ENCODE measurements around the gene PKD2L1.
"Not testable (repeated sequence)": the region's sequence is repeated elsewhere in the genome, so short reads cannot be mapped to it uniquely, and the experiment has no call there.

PKD2L1 gene

GRCh38 chr10:100286051-100287033 is 43.7 kb downstream of the PKD2L1 start, which contains the start of gene BLOC1S2:
TSS of gene BLOC1S2 (minus strand) at chr10:100286680. CDS start at chr10:100286659, 21 bp downstream.
- no peaks in the 10 kb centered on the region for H3K27me3 ChIP-seq (ENCODE audit: control insufficient read depth in 2 of 2, insufficient read depth in 2 of 2, low read length in 2 of 2)
- H3K4me1 ChIP-seq (ENCODE audit: control insufficient read depth in 2 of 2, insufficient read depth in 2 of 2, low read length in 2 of 2), result peaks cover 7 to 13% of the 10 kb centered on the region in 2 donors

GRCh38 chr10:100285326-100285725 is 44.7 kb downstream of the PKD2L1 start:
- H3K27ac ChIP-seq (ENCODE audit: low read depth in 2 of 2, low read length in 2 of 2); H3K9me3 ChIP-seq (ENCODE audit: control insufficient read depth in 2 of 2, low read length in 2 of 2); H3K27me3 ChIP-seq (ENCODE audit: control insufficient read depth in 2 of 2, insufficient read depth in 2 of 2, low read length in 2 of 2); H3K36me3 ChIP-seq (ENCODE audit: control insufficient read depth in 2 of 2, insufficient read depth in 2 of 2, low read length in 2 of 2): not testable (repeated sequence)
- Histone ChIP-seq H3K4me1 (ENCODE audit: control insufficient read depth in 2 of 2, insufficient read depth in 2 of 2, low read length in 2 of 2) (peaks cover 7 to 13% of the 10 kb centered on the region in 2 donors), H3K4me3 (ENCODE audit: low read length in 2 of 2) (peak overlapping the region; percentile 92 to 96), H3K9ac (ENCODE audit: low read depth in 1 of 2, low read length in 2 of 2) (peak overlapping the region in 1 of 2 donors; percentile 88)

More at GRCh38 chr10:100286051-100287033, 43.7 kb downstream of the PKD2L1 start, which contains the start of gene BLOC1S2:
- no peaks in the 10 kb centered on the region for H3K9me3 ChIP-seq (ENCODE audit: control insufficient read depth in 2 of 2, low read length in 2 of 2)
- peak within 1 kb of the TSS; percentile 88 to 96 for H3K9ac ChIP-seq (ENCODE audit: low read depth in 1 of 2, low read length in 2 of 2)
- peak within 1 kb of the TSS; percentile 73 to 90 for H3K27ac ChIP-seq (ENCODE audit: low read depth in 2 of 2, low read length in 2 of 2)
- peaks cover 0 to 3% of the 10 kb centered on the region in 2 donors for H3K36me3 ChIP-seq (ENCODE audit: control insufficient read depth in 2 of 2, insufficient read depth in 2 of 2, low read length in 2 of 2)
- H3K4me3 ChIP-seq (ENCODE audit: low read length in 2 of 2), result peak within 1 kb of the TSS; percentile 92 to 96

- peaks cover 6 to 20% of the 10 kb centered on the region in 2 donors for H3K36me3 ChIP-seq (ENCODE audit: control insufficient read depth in 2 of 2, insufficient read depth in 2 of 2, low read length in 2 of 2)
- H3K9me3 ChIP-seq (ENCODE audit: control insufficient read depth in 2 of 2, low read length in 2 of 2), result no peaks in the 10 kb centered on the region
- no peak overlapping the region for H3K4me3 ChIP-seq (ENCODE audit: low read length in 2 of 2)
- peaks cover 7 to 13% of the 10 kb centered on the region in 2 donors for H3K4me1 ChIP-seq (ENCODE audit: control insufficient read depth in 2 of 2, insufficient read depth in 2 of 2, low read length in 2 of 2)
- H3K27me3 ChIP-seq (ENCODE audit: control insufficient read depth in 2 of 2, insufficient read depth in 2 of 2, low read length in 2 of 2), result no peaks in the 10 kb centered on the region
- no peak overlapping the region for H3K9ac ChIP-seq (ENCODE audit: low read depth in 1 of 2, low read length in 2 of 2)
- H3K27ac ChIP-seq (ENCODE audit: low read depth in 2 of 2, low read length in 2 of 2), result no peak overlapping the region
Observed at GRCh38 chr10:100282907-100283306, 47.1 kb downstream of the PKD2L1 start.

DNA sequence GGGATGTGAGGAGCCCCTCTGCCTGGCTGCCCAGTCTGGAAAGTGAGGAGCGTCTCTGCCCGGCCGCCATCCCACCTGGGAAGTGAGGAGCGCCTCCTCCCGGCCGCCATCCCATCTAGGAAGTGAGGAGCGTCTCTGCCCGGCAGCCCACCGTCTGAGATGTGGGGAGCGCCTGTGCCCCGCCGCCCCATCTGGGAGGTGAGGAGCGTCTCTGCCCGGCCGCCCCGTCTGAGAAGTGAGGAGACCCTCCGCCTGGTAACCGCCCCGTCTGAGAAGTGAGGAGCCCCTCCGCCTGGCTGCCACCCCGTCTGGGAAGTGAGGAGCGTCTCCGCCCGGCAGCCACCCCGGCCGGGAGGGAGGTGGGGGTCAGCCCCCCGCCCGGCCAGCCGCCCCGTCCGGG is 53.1 kb downstream of the PKD2L1 start:
- not testable (repeated sequence) for H3K9ac ChIP-seq (ENCODE audit: low read depth in 1 of 2, low read length in 2 of 2); H3K4me3 ChIP-seq (ENCODE audit: low read length in 2 of 2); H3K27me3 ChIP-seq (ENCODE audit: control insufficient read depth in 2 of 2, insufficient read depth in 2 of 2, low read length in 2 of 2); H3K9me3 ChIP-seq (ENCODE audit: control insufficient read depth in 2 of 2, low read length in 2 of 2); H3K4me1 ChIP-seq (ENCODE audit: control insufficient read depth in 2 of 2, insufficient read depth in 2 of 2, low read length in 2 of 2); H3K27ac ChIP-seq (ENCODE audit: low read depth in 2 of 2, low read length in 2 of 2)
- H3K36me3 ChIP-seq (ENCODE audit: control insufficient read depth in 2 of 2, insufficient read depth in 2 of 2, low read length in 2 of 2), result peaks cover 9 to 29% of the 10 kb centered on the region in 2 donors

GRCh38 chr10:100267239-100268104 is 62.6 kb downstream of the PKD2L1 start, which contains the start of gene CWF19L1:
TSS of gene CWF19L1 (minus strand) at chr10:100267638. CDS start at chr10:100267593, 45 bp downstream.
- peaks cover 3 to 5% of the 10 kb centered on the region in 2 donors for H3K4me1 ChIP-seq (ENCODE audit: control insufficient read depth in 2 of 2, insufficient read depth in 2 of 2, low read length in 2 of 2)
- H3K27me3 ChIP-seq (ENCODE audit: control insufficient read depth in 2 of 2, insufficient read depth in 2 of 2, low read length in 2 of 2), result no peaks in the 10 kb centered on the region
- H3K4me3 ChIP-seq (ENCODE audit: low read length in 2 of 2), result peak within 1 kb of the TSS; percentile 99 to 100
- H3K9ac ChIP-seq (ENCODE audit: low read depth in 1 of 2, low read length in 2 of 2), result peak within 1 kb of the TSS; percentile 89 to 96
- H3K9me3 ChIP-seq (ENCODE audit: control insufficient read depth in 2 of 2, low read length in 2 of 2), result no peaks in the 10 kb centered on the region
- H3K36me3 ChIP-seq (ENCODE audit: control insufficient read depth in 2 of 2, insufficient read depth in 2 of 2, low read length in 2 of 2), result peaks cover 0 to 2% of the 10 kb centered on the region in 2 donors
- peak within 1 kb of the TSS; percentile 71 to 78 for H3K27ac ChIP-seq (ENCODE audit: low read depth in 2 of 2, low read length in 2 of 2)

DNA sequence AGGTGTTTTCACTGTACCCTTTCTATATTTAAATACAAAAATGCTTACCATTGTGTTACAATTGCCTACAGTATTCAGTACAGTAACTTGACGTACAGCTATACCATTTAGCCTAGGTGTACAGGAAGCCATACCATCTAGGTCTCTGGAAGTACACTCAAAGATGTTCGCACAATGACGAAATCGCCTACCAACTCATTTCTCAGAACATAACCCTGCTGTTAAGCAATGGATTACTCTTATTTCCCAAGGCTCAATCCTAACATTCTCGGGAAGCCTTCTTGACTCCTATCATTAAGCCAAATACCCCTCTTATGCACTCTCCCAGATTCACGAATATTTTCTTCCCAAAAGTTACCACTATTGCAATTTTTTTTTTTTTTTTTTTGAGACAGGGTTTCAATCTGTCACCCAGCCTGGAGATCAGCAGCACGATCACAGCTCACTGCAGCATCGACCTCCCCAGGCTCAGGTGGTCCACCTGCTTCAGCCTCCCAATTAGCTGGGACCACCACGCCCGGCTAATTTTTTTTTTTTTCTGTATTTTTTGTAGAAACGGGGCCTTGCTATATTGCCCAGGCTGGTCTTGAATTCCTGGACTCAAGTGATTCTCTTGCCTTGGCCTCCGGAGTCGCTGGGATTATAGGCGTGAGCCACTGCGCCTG is 64.1 kb downstream of the PKD2L1 start:
- no peak overlapping the region for H3K4me3 ChIP-seq (ENCODE audit: low read length in 2 of 2)
- H3K27me3 ChIP-seq (ENCODE audit: control insufficient read depth in 2 of 2, insufficient read depth in 2 of 2, low read length in 2 of 2), result no peaks in the 10 kb centered on the region

DNA sequence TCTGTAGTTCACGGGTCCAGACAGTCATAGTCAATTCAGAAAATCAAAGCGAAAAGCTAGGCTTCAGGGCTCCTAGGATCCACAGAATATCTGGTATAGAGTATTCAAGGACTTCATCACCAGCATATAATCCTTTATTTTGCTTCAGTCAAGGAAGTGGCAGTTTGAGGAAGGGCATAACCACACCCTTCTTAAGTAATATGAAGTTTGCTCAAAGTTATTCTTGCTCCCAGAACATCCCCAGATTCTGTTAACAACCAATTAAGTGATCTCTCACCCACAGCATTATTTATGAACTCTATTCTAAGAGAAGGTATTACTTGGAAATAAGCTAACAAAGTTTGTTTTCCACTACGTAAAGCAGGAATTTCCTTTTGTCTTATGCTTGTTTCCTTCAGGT is 75.8 kb downstream of the PKD2L1 start:
- Histone ChIP-seq H3K4me1 (ENCODE audit: control insufficient read depth in 2 of 2, insufficient read depth in 2 of 2, low read length in 2 of 2) (no peaks in the 10 kb centered on the region), H3K9ac (ENCODE audit: low read depth in 1 of 2, low read length in 2 of 2) (no peak overlapping the region), H3K27me3 (ENCODE audit: control insufficient read depth in 2 of 2, insufficient read depth in 2 of 2, low read length in 2 of 2) (no peaks in the 10 kb centered on the region), H3K27ac (ENCODE audit: low read depth in 2 of 2, low read length in 2 of 2) (no peak overlapping the region), H3K9me3 (ENCODE audit: control insufficient read depth in 2 of 2, low read length in 2 of 2) (no peaks in the 10 kb centered on the region), H3K4me3 (ENCODE audit: low read length in 2 of 2) (no peak overlapping the region), H3K36me3 (ENCODE audit: control insufficient read depth in 2 of 2, insufficient read depth in 2 of 2, low read length in 2 of 2) (peaks cover 30 to 54% of the 10 kb centered on the region in 2 donors)

More for the DNA sequence above, 64.1 kb downstream of the PKD2L1 start:
- peaks cover 0 to 12% of the 10 kb centered on the region in 2 donors for H3K36me3 ChIP-seq (ENCODE audit: control insufficient read depth in 2 of 2, insufficient read depth in 2 of 2, low read length in 2 of 2)
- H3K27ac ChIP-seq (ENCODE audit: low read depth in 2 of 2, low read length in 2 of 2), result no peak overlapping the region
- H3K9ac ChIP-seq (ENCODE audit: low read depth in 1 of 2, low read length in 2 of 2), result no peak overlapping the region
- H3K9me3 ChIP-seq (ENCODE audit: control insufficient read depth in 2 of 2, low read length in 2 of 2), result no peaks in the 10 kb centered on the region
- H3K4me1 ChIP-seq (ENCODE audit: control insufficient read depth in 2 of 2, insufficient read depth in 2 of 2, low read length in 2 of 2), result peaks cover 3 to 5% of the 10 kb centered on the region in 2 donors

GRCh38 chr10:100253041-100253440 is 77.0 kb downstream of the PKD2L1 start:
- no peak overlapping the region for H3K27ac ChIP-seq (ENCODE audit: low read depth in 2 of 2, low read length in 2 of 2)
- H3K9me3 ChIP-seq (ENCODE audit: control insufficient read depth in 2 of 2, low read length in 2 of 2), result no peaks in the 10 kb centered on the region
- peaks cover 37 to 61% of the 10 kb centered on the region in 2 donors for H3K36me3 ChIP-seq (ENCODE audit: control insufficient read depth in 2 of 2, insufficient read depth in 2 of 2, low read length in 2 of 2)
- H3K9ac ChIP-seq (ENCODE audit: low read depth in 1 of 2, low read length in 2 of 2), result no peak overlapping the region
- H3K4me1 ChIP-seq (ENCODE audit: control insufficient read depth in 2 of 2, insufficient read depth in 2 of 2, low read length in 2 of 2), result no peaks in the 10 kb centered on the region
- no peaks in the 10 kb centered on the region for H3K27me3 ChIP-seq (ENCODE audit: control insufficient read depth in 2 of 2, insufficient read depth in 2 of 2, low read length in 2 of 2)
- H3K4me3 ChIP-seq (ENCODE audit: low read length in 2 of 2), result no peak overlapping the region

- Histone ChIP-seq H3K27me3 (ENCODE audit: control insufficient read depth in 2 of 2, insufficient read depth in 2 of 2, low read length in 2 of 2) (no peaks in the 10 kb centered on the region), H3K4me1 (ENCODE audit: control insufficient read depth in 2 of 2, insufficient read depth in 2 of 2, low read length in 2 of 2) (no peaks in the 10 kb centered on the region), H3K9me3 (ENCODE audit: control insufficient read depth in 2 of 2, low read length in 2 of 2) (no peaks in the 10 kb centered on the region), H3K4me3 (ENCODE audit: low read length in 2 of 2) (no peak overlapping the region), H3K36me3 (ENCODE audit: control insufficient read depth in 2 of 2, insufficient read depth in 2 of 2, low read length in 2 of 2) (peaks cover 32 to 60% of the 10 kb centered on the region in 2 donors), H3K9ac (ENCODE audit: low read depth in 1 of 2, low read length in 2 of 2) (no peak overlapping the region), H3K27ac (ENCODE audit: low read depth in 2 of 2, low read length in 2 of 2) (no peak overlapping the region)
Observed at GRCh38 chr10:100248820-100249219, 81.2 kb downstream of the PKD2L1 start.

Data from mucosa of rectum (tissue), 2 donors.